ENCODE measurements around the gene PPP4R1.

The PPP4R1 gene

DNA sequence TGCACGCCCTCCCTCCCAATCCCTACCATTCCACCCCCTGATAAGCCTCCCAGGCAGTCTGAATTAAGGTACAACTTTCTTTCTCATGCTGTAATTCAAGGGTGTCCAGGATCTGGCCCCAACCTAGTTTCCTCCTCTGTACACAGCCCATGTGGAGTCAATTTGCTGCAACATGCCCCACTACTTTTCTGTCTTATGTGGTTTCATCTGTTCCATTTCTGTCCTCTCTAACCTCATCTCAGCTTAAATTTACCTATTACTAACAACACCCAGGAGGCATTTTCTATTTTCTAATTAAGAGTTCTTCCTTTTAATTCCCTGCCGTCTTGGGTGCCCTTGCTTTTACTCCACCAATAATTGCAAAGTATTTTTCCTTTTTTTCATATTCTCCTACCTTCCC is 10.0 kb downstream of the PPP4R1 start:
- Histone ChIP-seq H3K27ac (ENCODE audit: low read length, poor library complexity, severe bottlenecking) (no peak overlapping the region), H2BK120ac (ENCODE audit: low read depth, low read length) (no peak overlapping the region), H3K4me2 (ENCODE audit: low read length, poor library complexity, severe bottlenecking) (no peak overlapping the region), H2BK15ac (ENCODE audit: low read depth, poor library complexity, severe bottlenecking) (no peak overlapping the region), H3K36me3 (ENCODE audit: control insufficient read depth in 1 of 2, insufficient read depth in 2 of 2, low read depth in 1 of 2, low read length in 2 of 2) (peaks cover 6% of the 10 kb centered on the region in 2 experiments), H3K4ac (ENCODE audit: low read depth in 1 of 2, low read length in 2 of 2) (no peak overlapping the region), H2BK5ac (ENCODE audit: low read depth, low read length, poor library complexity, severe bottlenecking) (no peak overlapping the region), H3K9ac (ENCODE audit: low read length) (no peak overlapping the region), H2BK12ac (ENCODE audit: low read length in 2 of 2) (no peak overlapping the region), H3K4me3 (ENCODE audit: insufficient read depth in 1 of 2, low read depth in 1 of 2, low read length in 2 of 2) (no peak overlapping the region), H3K18ac (ENCODE audit: low read depth in 1 of 2, low read length in 2 of 2) (peak overlapping the region in 1 of 2 experiments; percentile 48), H3K79me1 (replicated peaks; ENCODE audit: low read length, poor library complexity, severe bottlenecking) (peaks cover 1% of the 10 kb centered on the region), H2AFZ (ENCODE audit: low read depth, low read length) (no peak overlapping the region), H3K14ac (ENCODE audit: low read length in 2 of 2) (no peak overlapping the region), H3K9me3 (ENCODE audit: control insufficient read depth, low read length) (peaks cover 18% of the 10 kb centered on the region), H3K27me3 (ENCODE audit: control insufficient read depth in 1 of 2, insufficient read depth in 1 of 2, low read length in 2 of 2) (no peaks in the 10 kb centered on the region), H4K91ac (ENCODE audit: low read length) (no peak overlapping the region), H3K4me1 (ENCODE audit: control insufficient read depth, insufficient read depth, low read depth, low read length) (peaks cover 3% of the 10 kb centered on the region), H3K23ac (ENCODE audit: low read length in 2 of 2) (no peak overlapping the region), H4K8ac (ENCODE audit: low read length) (no peak overlapping the region), H2AK5ac (ENCODE audit: low read length, severe bottlenecking) (no peak overlapping the region)
- 93% methylated on average over 2 of the region's 2 CpGs for WGBS
- DNase-seq: no peak

DNA sequence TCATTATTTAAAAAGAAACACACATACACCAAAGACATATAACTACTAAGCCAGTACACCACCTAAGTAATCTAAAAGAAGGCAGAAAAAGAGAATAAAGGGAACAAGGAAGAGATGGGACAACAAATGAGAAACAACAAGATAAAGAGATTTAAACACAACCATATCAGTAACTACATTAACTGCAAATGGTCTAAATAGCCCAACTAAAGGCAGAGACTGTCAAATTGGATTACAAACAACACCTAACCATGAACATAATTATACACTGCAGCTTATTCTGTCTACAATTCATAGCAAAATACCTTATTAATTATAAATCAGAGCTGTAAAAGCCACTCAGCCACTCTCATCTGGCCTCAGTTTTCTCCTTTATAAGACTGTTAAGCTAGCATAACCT is 15.0 kb downstream of the PPP4R1 start:
- Histone ChIP-seq H4K8ac (ENCODE audit: low read length) (no peak overlapping the region), H3K9me3 (ENCODE audit: control insufficient read depth, low read length) (peaks cover 22% of the 10 kb centered on the region), H3K27me3 (ENCODE audit: control insufficient read depth in 1 of 2, insufficient read depth in 1 of 2, low read length in 2 of 2) (no peaks in the 10 kb centered on the region), H2BK5ac (ENCODE audit: low read depth, low read length, poor library complexity, severe bottlenecking) (no peak overlapping the region), H3K4me2 (ENCODE audit: low read length, poor library complexity, severe bottlenecking) (no peak overlapping the region), H3K14ac (ENCODE audit: low read length in 2 of 2) (no peak overlapping the region), H3K4me3 (ENCODE audit: insufficient read depth in 1 of 2, low read depth in 1 of 2, low read length in 2 of 2) (no peak overlapping the region), H3K27ac (ENCODE audit: low read length, poor library complexity, severe bottlenecking) (no peak overlapping the region), H3K9ac (ENCODE audit: low read length) (no peak overlapping the region), H3K18ac (ENCODE audit: low read depth in 1 of 2, low read length in 2 of 2) (no peak overlapping the region), H3K79me1 (replicated peaks; ENCODE audit: low read length, poor library complexity, severe bottlenecking) (peaks cover 3% of the 10 kb centered on the region), H2AK5ac (ENCODE audit: low read length, severe bottlenecking) (no peak overlapping the region), H2BK120ac (ENCODE audit: low read depth, low read length) (no peak overlapping the region), H2BK12ac (ENCODE audit: low read length in 2 of 2) (no peak overlapping the region), H2AFZ (ENCODE audit: low read depth, low read length) (no peak overlapping the region), H3K23ac (ENCODE audit: low read length in 2 of 2) (no peak overlapping the region), H3K36me3 (ENCODE audit: control insufficient read depth in 1 of 2, insufficient read depth in 2 of 2, low read depth in 1 of 2, low read length in 2 of 2) (peaks cover 6% of the 10 kb centered on the region in 2 experiments), H4K91ac (ENCODE audit: low read length) (no peak overlapping the region), H2BK15ac (ENCODE audit: low read depth, poor library complexity, severe bottlenecking) (no peak overlapping the region), H3K4me1 (ENCODE audit: control insufficient read depth, insufficient read depth, low read depth, low read length) (peaks cover 3% of the 10 kb centered on the region), H3K4ac (ENCODE audit: low read depth in 1 of 2, low read length in 2 of 2) (no peak overlapping the region)
- no peak for DNase-seq

DNA sequence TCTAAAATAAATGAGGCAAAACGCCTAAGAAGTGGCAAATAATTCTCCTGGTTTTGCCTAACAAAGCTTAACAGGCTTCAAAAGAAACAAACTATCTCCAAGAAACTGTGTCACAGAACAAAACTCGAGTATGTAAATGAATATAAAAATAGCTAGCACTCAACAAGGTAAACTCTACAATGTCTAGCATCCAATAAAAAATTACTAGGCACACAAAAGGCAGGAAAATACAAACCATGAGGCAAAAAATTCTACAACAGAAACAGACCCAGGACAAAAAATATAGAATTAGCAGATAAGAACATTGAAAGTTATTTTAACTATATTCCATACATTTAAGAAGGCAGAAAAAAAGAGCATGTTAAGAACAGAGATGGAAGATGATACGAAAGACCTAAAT is 16.8 kb downstream of the PPP4R1 start:
- no peak overlapping the region for H2BK120ac ChIP-seq (ENCODE audit: low read depth, low read length)
- no peak overlapping the region for H3K27ac ChIP-seq (ENCODE audit: low read length, poor library complexity, severe bottlenecking)
- H2BK12ac ChIP-seq (ENCODE audit: low read length in 2 of 2): no peak overlapping the region
- H3K27me3 ChIP-seq (ENCODE audit: control insufficient read depth in 1 of 2, insufficient read depth in 1 of 2, low read length in 2 of 2): no peaks in the 10 kb centered on the region
- H4K91ac ChIP-seq (ENCODE audit: low read length): no peak overlapping the region
- H3K4me3 ChIP-seq (ENCODE audit: insufficient read depth in 1 of 2, low read depth in 1 of 2, low read length in 2 of 2): no peak overlapping the region
- H3K9me3 ChIP-seq (ENCODE audit: control insufficient read depth, low read length): peaks cover 22% of the 10 kb centered on the region
- WGBS: 92% methylated on average over 3 of the region's 3 CpGs
- H3K18ac ChIP-seq (ENCODE audit: low read depth in 1 of 2, low read length in 2 of 2): no peak overlapping the region
- H3K36me3 ChIP-seq (ENCODE audit: control insufficient read depth in 1 of 2, insufficient read depth in 2 of 2, low read depth in 1 of 2, low read length in 2 of 2): peaks cover 8 to 17% of the 10 kb centered on the region in 2 experiments
- no peak overlapping the region for H3K14ac ChIP-seq (ENCODE audit: low read length in 2 of 2)
- H3K9ac ChIP-seq (ENCODE audit: low read length): no peak overlapping the region
- DNase-seq: no peak
- H3K23ac ChIP-seq (ENCODE audit: low read length in 2 of 2): no peak overlapping the region
- H3K4me1 ChIP-seq (ENCODE audit: control insufficient read depth, insufficient read depth, low read depth, low read length): peaks cover 1% of the 10 kb centered on the region
- no peak overlapping the region for H2BK5ac ChIP-seq (ENCODE audit: low read depth, low read length, poor library complexity, severe bottlenecking)
- H3K4ac ChIP-seq (ENCODE audit: low read depth in 1 of 2, low read length in 2 of 2): no peak overlapping the region
- H4K8ac ChIP-seq (ENCODE audit: low read length): no peak overlapping the region
- peaks cover 4% of the 10 kb centered on the region for H3K79me1 ChIP-seq (replicated peaks; ENCODE audit: low read length, poor library complexity, severe bottlenecking)
- H3K4me2 ChIP-seq (ENCODE audit: low read length, poor library complexity, severe bottlenecking): no peak overlapping the region
- H2AK5ac ChIP-seq (ENCODE audit: low read length, severe bottlenecking): no peak overlapping the region
- no peak overlapping the region for H2AFZ ChIP-seq (ENCODE audit: low read depth, low read length)
- H2BK15ac ChIP-seq (ENCODE audit: low read depth, poor library complexity, severe bottlenecking): no peak overlapping the region

DNA sequence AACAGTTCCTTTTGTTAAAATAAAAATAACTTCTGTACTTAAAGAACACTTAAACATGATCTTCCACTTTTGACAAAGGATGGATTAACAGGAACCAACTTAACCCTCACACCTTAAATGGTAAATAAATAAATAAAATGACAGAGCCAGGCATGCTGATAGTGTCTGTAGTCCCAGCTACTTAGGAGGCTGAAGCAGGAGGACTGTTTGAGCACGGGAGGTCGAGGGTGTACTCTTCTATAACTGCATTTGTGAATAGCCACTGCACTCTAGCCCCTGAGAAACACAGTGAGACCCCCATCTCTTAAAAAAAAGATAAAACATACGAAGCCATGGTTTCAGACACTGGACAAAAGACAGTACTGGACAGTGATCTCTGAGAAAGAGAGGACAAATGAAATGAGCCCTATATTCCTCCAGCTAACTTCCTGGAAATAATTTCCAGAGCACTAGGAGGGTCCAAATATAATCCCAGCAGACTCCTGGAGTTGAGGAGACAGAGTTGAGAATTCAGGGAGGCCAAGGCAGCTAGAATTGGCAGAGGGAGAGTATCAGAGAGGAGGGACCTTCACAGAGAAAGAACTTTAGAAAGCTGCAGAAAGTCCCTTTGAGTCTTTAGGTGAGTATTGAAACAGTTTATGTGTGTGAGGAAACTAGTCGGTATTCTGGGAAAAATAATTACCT is 17.4 kb downstream of the PPP4R1 start:
- no peak overlapping the region for H4K91ac ChIP-seq (ENCODE audit: low read length)
- no peak overlapping the region for H2AK5ac ChIP-seq (ENCODE audit: low read length, severe bottlenecking)
- no peak overlapping the region for H4K8ac ChIP-seq (ENCODE audit: low read length)
- H2BK15ac ChIP-seq (ENCODE audit: low read depth, poor library complexity, severe bottlenecking): no peak overlapping the region
- no peak overlapping the region for H3K18ac ChIP-seq (ENCODE audit: low read depth in 1 of 2, low read length in 2 of 2)
- no peak overlapping the region for H3K14ac ChIP-seq (ENCODE audit: low read length in 2 of 2)
- no peak overlapping the region for H2AFZ ChIP-seq (ENCODE audit: low read depth, low read length)
- peaks cover 1% of the 10 kb centered on the region for H3K4me1 ChIP-seq (ENCODE audit: control insufficient read depth, insufficient read depth, low read depth, low read length)
- H3K23ac ChIP-seq (ENCODE audit: low read length in 2 of 2): no peak overlapping the region
- 92% methylated on average over 3 of the region's 4 CpGs for WGBS
- DNase-seq: no peak
- H2BK5ac ChIP-seq (ENCODE audit: low read depth, low read length, poor library complexity, severe bottlenecking): no peak overlapping the region
- no peak overlapping the region for H3K27ac ChIP-seq (ENCODE audit: low read length, poor library complexity, severe bottlenecking)
- H3K4me3 ChIP-seq (ENCODE audit: insufficient read depth in 1 of 2, low read depth in 1 of 2, low read length in 2 of 2): no peak overlapping the region
- H2BK120ac ChIP-seq (ENCODE audit: low read depth, low read length): no peak overlapping the region
- H3K4ac ChIP-seq (ENCODE audit: low read depth in 1 of 2, low read length in 2 of 2): no peak overlapping the region
- no peak overlapping the region for H3K4me2 ChIP-seq (ENCODE audit: low read length, poor library complexity, severe bottlenecking)
- H3K9ac ChIP-seq (ENCODE audit: low read length): peak overlapping the region; percentile 49
- H2BK12ac ChIP-seq (ENCODE audit: low read length in 2 of 2): no peak overlapping the region
- H3K27me3 ChIP-seq (ENCODE audit: control insufficient read depth in 1 of 2, insufficient read depth in 1 of 2, low read length in 2 of 2): no peaks in the 10 kb centered on the region
- H3K9me3 ChIP-seq (ENCODE audit: control insufficient read depth, low read length): peaks cover 22% of the 10 kb centered on the region
- peaks cover 6% of the 10 kb centered on the region for H3K79me1 ChIP-seq (replicated peaks; ENCODE audit: low read length, poor library complexity, severe bottlenecking)
- H3K36me3 ChIP-seq (ENCODE audit: control insufficient read depth in 1 of 2, insufficient read depth in 2 of 2, low read depth in 1 of 2, low read length in 2 of 2): peaks cover 8 to 23% of the 10 kb centered on the region in 2 experiments
